ENCODE data around the gene KRT36.

Gene KRT36

GRCh38 chr17:41500131-41500911, 10.6 kb upstream of the KRT36 start:
- DNase-seq = peak; percentile 72

GRCh38 chr17:41499714-41500113, 10.0 kb upstream of the KRT36 start:
- no peak for DNase-seq

- no peak for DNase-seq
Measured at GRCh38 chr17:41498276-41498675, 8.6 kb upstream of the KRT36 start.

- peak; percentile 95 for DNase-seq
Measured at GRCh38 chr17:41496803-41497484, 7.2 kb upstream of the KRT36 start.

GRCh38 chr17:41494524-41494923, 4.8 kb upstream of the KRT36 start:
- DNase-seq = peak; percentile 64

- peak; percentile 36 for DNase-seq
Measured at GRCh38 chr17:41492771-41493170, 3.1 kb upstream of the KRT36 start.

GRCh38 chr17:41492351-41492750, 2.6 kb upstream of the KRT36 start:
- DNase-seq = no peak

GRCh38 chr17:41491476-41491875, 1.8 kb upstream of the KRT36 start:
- DNase-seq = no peak

- no peak for DNase-seq
Measured at GRCh38 chr17:41490000-41490990, 585 bp upstream of the KRT36 start.

GRCh38 chr17:41486809-41487530, 2.7 kb downstream of the KRT36 start:
- no peak for DNase-seq

GRCh38 chr17:41486316-41486715, 3.4 kb downstream of the KRT36 start:
- DNase-seq = no peak

GRCh38 chr17:41484920-41485904, 4.5 kb downstream of the KRT36 start:
- DNase-seq = no peak

GRCh38 chr17:41483991-41484826, 5.5 kb downstream of the KRT36 start:
- DNase-seq = peak; percentile 39

- DNase-seq = no peak
Measured at GRCh38 chr17:41483531-41483930, 6.2 kb downstream of the KRT36 start.

GRCh38 chr17:41481036-41481435, 8.7 kb downstream of the KRT36 start, which contains the start of gene KRT35:
Gene KRT35, minus strand, starts transcription at chr17:41481151. Its CDS starts 54 bp downstream, at chr17:41481097.
- DNase-seq = no peak

- DNase-seq = no peak
Measured at GRCh38 chr17:41480581-41480980, 9.1 kb downstream of the KRT36 start.

- DNase-seq = no peak
Measured at GRCh38 chr17:41480136-41480535, 9.6 kb downstream of the KRT36 start.

- no peak for DNase-seq
Measured at GRCh38 chr17:41478237-41478636, 11.5 kb downstream of the KRT36 start.

GRCh38 chr17:41476866-41477815, 12.6 kb downstream of the KRT36 start:
- DNase-seq = no peak

Data from EL (cell line).